GOT3 (cell line): ENCODE data around the gene ACSL5.

Source experiments
- DNase-seq: peaks from one replicate; lab custom pipeline; 2025; ENCODE audit warnings: mixed read lengths; lab: John Stamatoyannopoulos, UW

ACSL5 gene, protein sequence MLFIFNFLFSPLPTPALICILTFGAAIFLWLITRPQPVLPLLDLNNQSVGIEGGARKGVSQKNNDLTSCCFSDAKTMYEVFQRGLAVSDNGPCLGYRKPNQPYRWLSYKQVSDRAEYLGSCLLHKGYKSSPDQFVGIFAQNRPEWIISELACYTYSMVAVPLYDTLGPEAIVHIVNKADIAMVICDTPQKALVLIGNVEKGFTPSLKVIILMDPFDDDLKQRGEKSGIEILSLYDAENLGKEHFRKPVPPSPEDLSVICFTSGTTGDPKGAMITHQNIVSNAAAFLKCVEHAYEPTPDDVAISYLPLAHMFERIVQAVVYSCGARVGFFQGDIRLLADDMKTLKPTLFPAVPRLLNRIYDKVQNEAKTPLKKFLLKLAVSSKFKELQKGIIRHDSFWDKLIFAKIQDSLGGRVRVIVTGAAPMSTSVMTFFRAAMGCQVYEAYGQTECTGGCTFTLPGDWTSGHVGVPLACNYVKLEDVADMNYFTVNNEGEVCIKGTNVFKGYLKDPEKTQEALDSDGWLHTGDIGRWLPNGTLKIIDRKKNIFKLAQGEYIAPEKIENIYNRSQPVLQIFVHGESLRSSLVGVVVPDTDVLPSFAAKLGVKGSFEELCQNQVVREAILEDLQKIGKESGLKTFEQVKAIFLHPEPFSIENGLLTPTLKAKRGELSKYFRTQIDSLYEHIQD

GRCh38 chr10:112373912-112374338, at the start of gene ACSL5:
Gene ACSL5 (plus strand): TSS chr10:112374116. CDS start chr10:112394947, 20,831 bp downstream.
- no peak for DNase-seq

GRCh38 chr10:112327678-112328077, 46.2 kb upstream of the ACSL5 start:
- DNase-seq: no peak

GRCh38 chr10:112330162-112330561, 43.8 kb upstream of the ACSL5 start:
- no peak for DNase-seq

DNA sequence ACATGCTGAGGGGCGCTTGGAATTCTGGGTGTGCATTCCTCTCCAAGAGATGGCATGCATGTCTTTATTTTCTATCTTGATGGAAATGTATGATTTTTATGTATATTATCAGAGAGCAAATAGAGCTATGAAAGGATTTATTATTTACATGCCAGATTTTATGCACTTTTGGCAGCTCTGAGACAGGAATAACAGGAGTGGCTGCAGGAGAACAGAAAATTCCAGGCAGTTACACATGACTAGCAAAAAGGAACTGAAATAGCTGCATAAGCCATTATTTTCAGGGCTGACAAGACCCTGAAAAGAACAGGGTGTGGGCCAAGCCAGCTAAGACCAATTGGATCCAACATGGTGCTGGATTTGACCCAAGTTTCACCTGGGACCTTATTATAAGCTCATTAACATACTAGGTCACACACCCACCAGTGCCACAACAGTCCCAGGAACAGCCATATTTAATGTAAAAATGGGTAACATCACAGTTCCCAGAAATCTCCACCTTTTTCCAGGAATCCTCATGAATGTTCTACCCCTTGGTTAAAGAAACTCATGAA, 43.2 kb upstream of the ACSL5 start:
- DNase-seq: no peak

DNA sequence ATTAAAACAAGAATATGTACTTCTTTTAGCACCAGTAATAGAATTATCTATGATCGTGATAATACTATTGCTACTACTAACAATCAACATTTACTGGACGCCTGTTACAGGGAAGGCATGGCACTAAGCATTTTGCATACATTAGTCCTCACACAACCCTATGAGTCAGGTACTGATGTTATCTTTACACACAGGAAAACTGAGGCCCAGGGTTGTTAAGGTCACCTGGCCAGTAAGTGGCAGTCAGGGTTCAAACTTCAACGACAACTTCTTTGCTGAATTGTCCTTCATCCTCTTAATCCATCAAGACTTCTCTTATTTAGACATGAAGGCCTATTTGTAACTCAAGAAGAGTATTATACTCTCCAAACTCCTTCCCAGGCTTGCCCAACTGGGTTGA, 41.9 kb upstream of the ACSL5 start:
- DNase-seq: no peak

GRCh38 chr10:112332509-112333228, 41.2 kb upstream of the ACSL5 start:
- DNase-seq: no peak

GRCh38 chr10:112333452-112333851, 40.5 kb upstream of the ACSL5 start:
- DNase-seq: no peak

GRCh38 chr10:112335111-112335867, 38.6 kb upstream of the ACSL5 start:
- DNase-seq: no peak

DNA sequence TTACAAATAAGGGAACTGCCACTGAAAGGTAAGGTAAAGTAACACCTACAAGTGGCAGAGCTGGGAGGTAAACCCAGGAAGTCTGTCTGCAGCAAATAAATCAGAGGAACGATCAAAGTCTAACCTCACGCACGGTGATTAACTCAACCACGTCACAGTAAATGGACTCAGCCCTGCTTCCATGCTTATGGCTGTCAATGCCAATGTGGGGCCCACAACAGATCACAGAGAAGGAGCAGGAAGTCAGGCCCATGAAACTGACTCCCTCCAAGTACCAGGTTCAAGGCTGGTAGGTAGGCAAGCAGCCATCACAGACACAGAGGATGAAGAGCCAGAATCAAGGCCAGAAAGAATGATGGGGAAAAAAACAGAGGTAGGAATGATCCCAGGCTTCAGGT, 38.0 kb upstream of the ACSL5 start:
- DNase-seq: no peak

DNA sequence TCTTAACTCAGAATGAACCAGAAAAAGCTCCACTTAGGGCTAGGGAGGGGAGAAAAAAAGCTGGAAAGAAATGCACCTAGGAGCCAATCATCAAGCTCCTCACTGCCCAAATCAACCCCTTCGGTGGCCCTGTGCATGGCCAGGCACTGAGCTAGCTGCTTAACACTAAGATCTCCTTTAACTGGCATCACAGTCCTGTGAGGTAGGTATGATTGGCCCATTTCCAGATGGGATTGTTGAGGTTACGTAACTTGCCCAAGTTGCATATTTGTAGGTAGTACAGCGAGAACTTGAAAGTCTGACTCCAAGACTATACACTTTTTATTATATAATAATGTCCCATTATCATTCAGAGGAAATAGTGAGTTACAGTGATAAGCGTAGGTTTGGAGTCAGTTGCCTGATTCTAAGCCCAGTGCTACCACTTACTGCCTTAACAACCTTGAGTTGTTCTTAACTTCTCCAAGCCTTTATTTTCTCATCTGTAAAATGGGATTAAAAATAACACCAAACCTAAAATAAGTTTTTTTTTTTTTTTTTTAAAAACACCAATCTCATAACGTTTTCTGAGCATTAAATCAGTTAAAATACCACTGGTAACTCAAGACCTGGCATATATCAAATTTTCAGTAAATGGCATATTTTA, 37.2 kb upstream of the ACSL5 start:
- DNase-seq: no peak

DNA sequence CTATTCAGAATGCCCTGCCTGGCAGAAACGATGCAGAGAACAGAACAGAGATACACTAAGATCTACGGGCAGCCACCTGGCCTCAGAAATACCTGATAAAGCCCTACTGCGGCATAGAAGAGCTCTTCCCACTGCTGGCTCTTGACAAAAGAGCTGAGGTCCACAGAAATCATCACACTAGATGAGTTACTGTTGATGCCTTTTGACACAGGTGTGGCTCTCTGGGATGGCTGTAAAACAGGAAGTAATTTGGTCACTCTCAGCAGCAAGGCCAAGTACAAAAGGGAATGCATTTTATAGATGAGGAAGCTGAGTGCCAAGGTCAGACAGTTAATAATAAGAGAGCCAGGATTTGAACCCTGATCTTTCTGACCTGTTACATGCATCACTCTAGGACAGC, 35.0 kb upstream of the ACSL5 start:
- no peak for DNase-seq

DNA sequence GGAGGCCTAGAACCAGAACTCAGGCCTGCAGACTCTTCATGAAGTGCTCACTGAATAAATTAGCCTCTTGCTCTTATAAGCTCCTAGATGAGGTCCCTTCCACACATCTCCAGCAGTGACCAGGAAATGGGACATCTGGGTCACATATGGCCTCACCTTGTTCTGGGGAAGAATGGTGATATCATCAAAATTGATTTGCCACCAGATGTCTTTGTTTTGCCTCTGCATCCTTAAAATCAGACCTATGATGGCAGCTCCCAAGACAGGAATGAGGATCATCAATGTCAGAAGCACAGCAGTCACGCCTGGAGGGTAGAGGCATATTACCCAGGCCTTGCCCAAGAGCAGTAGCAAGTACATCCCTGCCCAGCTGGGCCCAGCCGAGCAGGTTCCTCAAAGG, 33.3 kb upstream of the ACSL5 start:
- DNase-seq: no peak

- DNase-seq: no peak
Measured at GRCh38 chr10:112343056-112343806, 30.7 kb upstream of the ACSL5 start.

- no peak for DNase-seq
Measured at GRCh38 chr10:112344261-112344660, 29.7 kb upstream of the ACSL5 start.

DNA sequence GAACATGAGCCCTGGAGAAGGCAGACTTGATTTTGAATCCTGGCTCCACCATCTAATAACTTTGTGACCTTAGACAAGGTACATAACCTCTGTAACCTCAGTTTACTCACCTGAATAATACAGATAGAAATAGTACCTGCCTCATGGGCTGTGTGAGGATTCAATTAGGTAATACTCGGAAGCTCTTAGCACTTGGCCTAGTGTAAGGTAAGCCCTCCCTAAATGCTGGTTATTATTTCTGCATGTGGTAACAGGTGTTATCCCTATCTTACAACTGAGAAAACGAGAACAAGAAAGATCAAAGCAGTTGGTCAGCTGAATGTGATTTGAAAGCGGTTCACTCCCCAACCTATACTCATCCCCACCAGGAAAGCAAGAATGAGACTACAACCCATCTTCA, 28.7 kb upstream of the ACSL5 start:
- DNase-seq: no peak

GRCh38 chr10:112345743-112346142, 28.2 kb upstream of the ACSL5 start:
- no peak for DNase-seq

DNA sequence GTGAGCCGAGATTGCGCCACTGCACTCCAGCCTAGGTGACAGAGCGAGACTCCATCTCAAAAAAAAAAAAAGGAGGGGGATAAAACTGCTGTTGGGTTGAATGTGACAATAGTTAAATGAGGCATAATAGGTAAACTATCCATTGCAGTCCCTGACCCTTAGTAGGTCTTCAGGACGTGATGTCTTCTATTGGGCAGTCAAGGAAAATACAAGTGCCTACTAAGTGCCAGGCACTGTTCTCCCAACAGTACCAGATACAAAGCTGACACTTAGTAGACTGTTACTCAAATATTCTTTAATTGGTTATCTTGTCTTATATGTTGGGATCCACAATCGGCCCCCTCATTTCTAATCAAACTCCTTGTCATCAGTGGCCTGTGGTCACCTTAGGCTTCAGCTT, 27.1 kb upstream of the ACSL5 start:
- no peak for DNase-seq

DNA sequence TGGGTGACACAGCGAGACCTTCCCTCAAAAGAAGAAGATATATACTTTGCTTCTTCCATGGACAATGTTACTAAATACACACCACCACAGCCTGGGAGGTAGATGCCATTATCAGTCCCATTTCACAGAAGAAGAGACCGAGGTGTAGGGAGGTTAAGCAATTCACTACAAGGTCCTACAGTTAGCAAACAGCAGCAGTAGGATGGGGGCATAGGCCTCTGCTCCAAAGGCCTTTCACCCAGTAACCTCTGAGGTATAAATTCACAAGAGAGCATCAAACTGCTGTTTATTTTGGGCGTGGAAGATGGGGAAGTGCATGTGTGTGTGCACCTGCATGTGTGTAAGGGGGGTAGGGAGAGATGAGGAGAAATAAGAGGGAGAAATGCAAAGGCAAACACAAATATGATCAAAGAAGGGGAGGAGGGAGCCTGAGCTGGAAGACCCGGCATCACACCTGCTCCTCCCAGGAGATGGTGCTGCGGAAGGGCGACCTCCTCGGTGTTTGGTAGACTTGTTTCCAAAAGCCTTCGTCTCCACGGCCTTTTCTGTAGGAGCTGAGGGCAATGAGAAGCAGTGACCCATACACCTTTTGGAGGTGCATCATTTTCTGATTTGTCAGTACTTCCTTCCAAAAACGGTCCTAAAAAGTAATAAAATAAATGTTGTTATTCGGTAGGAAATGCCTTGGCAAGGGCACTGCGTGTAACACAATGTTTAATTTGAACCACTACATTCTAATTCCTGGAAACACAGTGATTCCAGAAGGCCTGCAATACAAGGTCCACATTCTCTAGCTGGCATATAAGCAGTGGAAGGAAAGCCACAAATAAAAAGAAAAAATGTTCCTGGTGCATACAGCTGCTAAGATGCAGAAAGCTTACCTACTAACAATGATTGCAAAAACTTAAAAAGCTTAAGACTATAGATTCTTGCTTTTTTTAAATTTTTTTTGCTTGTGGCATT, 25.9 kb upstream of the ACSL5 start:
- DNase-seq: no peak

- DNase-seq: no peak
Measured at GRCh38 chr10:112348759-112349158, 25.2 kb upstream of the ACSL5 start.
